Omental fat pad (tissue), 4 donors: ENCODE results near the gene RXRG. TPM values are rescaled to one million over a fixed set of nuclear protein-coding genes. Genes with fewer than 3 reads are reported as not detected.

ENCODE experiments used
- ATAC-seq: fragments of 150-250 bp; one replicate; pipeline ENCODE4 v1.9.1; 2016; ENCODE audit warnings: mild to moderate bottlenecking, moderate library complexity; ENCODE audit not compliant: low FRiP score
- DNase-seq: peaks from one replicate; pipeline ENCODE4 v3.0.0-alpha.2; 2019; ENCODE audit warnings: low spot score
- total RNA-seq, 4 donors: library from RNA; depleted of rRNA; stranded (reverse); fragments of >200 nt; gene quantifications; one replicate each; pipeline ENCODE4 v1.1.0, GENCODE V29; 2016
- TF ChIP-seq, protein P1 (sequence below), 3 donors: fragments of 450-650 bp; IDR thresholded peaks; one replicate each; pipeline ENCODE4 v1.5.1; 2016 to 2017; ENCODE audit warnings: antibody characterized with exemption in 3 of 3, mild to moderate bottlenecking in 3 of 3, moderate library complexity in 2 of 3

The RXRG gene
- total RNA-seq, 4 donors from 2014 or later = 0.63 to 7.9 (median 0.99) TPM

- DNase-seq (no peak), ATAC-seq (no peak)
- TF ChIP-seq, protein P1, sequence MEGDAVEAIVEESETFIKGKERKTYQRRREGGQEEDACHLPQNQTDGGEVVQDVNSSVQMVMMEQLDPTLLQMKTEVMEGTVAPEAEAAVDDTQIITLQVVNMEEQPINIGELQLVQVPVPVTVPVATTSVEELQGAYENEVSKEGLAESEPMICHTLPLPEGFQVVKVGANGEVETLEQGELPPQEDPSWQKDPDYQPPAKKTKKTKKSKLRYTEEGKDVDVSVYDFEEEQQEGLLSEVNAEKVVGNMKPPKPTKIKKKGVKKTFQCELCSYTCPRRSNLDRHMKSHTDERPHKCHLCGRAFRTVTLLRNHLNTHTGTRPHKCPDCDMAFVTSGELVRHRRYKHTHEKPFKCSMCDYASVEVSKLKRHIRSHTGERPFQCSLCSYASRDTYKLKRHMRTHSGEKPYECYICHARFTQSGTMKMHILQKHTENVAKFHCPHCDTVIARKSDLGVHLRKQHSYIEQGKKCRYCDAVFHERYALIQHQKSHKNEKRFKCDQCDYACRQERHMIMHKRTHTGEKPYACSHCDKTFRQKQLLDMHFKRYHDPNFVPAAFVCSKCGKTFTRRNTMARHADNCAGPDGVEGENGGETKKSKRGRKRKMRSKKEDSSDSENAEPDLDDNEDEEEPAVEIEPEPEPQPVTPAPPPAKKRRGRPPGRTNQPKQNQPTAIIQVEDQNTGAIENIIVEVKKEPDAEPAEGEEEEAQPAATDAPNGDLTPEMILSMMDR (IDR thresholded peaks at IDR 0.05) = no peak
These were observed 18.2 kb downstream of the RXRG start for GRCh38 chr1:165426745-165427144.

DNA sequence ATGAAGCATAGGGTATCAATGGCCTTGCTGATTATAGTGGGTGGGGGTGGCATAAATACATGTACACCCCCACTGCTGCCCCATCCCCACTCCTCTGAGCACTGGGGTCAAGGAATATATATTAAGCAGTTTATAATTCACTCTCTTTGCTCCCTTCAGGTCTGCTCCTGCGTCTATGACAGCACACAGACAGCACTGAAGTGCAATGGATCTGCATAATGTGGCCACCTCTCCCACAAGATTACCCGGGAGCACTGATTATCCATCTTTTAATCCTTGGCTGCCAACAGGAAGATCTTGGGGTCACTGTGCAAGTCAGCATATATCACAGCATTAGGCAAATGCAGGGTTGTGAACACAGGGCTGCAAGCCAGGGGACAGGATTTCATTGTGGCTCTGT is 19.3 kb downstream of the RXRG start:
- TF ChIP-seq, protein P1 (IDR thresholded peaks at IDR 0.05) = no peak
- ATAC-seq (no peak), DNase-seq (no peak)

GRCh38 chr1:165424454-165425216 is 20.3 kb downstream of the RXRG start:
- DNase-seq = no peak
- TF ChIP-seq, protein P1 (IDR thresholded peaks at IDR 0.05) = no peak
- peak; percentile 56 for ATAC-seq

GRCh38 chr1:165423136-165423535 is 21.8 kb downstream of the RXRG start:
- DNase-seq (no peak), ATAC-seq (no peak)
- TF ChIP-seq, protein P1 (IDR thresholded peaks at IDR 0.05) = no peak

DNA sequence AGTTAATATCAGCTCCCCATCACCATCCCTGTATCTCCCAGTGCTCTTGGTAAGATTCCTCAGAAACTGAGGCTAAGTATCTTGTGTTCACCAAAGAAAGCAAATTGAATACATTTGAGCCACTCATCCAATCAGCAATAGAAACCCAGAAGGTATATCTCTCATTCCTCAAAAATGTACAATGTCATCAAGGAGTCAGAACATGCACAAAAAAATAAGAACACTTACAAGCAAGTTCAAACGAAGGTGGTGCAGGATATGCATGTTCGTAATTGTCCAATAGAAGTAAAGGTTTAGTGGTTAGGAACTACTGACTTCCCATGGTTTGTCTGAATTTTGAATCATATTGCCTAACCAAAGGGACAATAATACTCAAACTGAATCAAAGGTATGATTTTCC is 24.3 kb downstream of the RXRG start:
- ATAC-seq = no peak
- DNase-seq = no peak
- TF ChIP-seq, protein P1 (IDR thresholded peaks at IDR 0.05) = no peak

GRCh38 chr1:165419839-165420238 is 25.1 kb downstream of the RXRG start:
- TF ChIP-seq, protein P1 (IDR thresholded peaks at IDR 0.05) = no peak
- no peak for ATAC-seq
- DNase-seq = no peak

- ATAC-seq = no peak
- TF ChIP-seq, protein P1 (IDR thresholded peaks at IDR 0.05) = no peak
- DNase-seq = no peak
These were observed 26.7 kb downstream of the RXRG start for GRCh38 chr1:165418195-165418594.
